Adipocyte (in vitro differentiated cells): ENCODE measurements around the gene SYNGR3.
A peak's percentile ranks its signal among the peaks of the same experiment; 100 is the strongest.

Experiments used
- DNase-seq: peaks from one replicate; pipeline ENCODE4 v3.0.0-alpha.2; 2015; ENCODE audit warnings: low read depth
- H3K27me3 ChIP-seq: replicated peaks from 2 replicates; pipeline ENCODE4 v1.7.0; 2013; ENCODE audit warnings: mild to moderate bottlenecking, low read length, moderate library complexity; ENCODE audit not compliant: control insufficient read depth, insufficient read depth
- H3K36me3 ChIP-seq: 2 replicates; pipeline ENCODE4 v1.7.0; 2013; ENCODE audit warnings: low read length, mild to moderate bottlenecking, moderate library complexity; ENCODE audit not compliant: control insufficient read depth, insufficient read depth, severe bottlenecking
- H3K4me1 ChIP-seq: 2 replicates; pipeline ENCODE4 v1.7.0; 2013; ENCODE audit warnings: mild to moderate bottlenecking, low read length, moderate library complexity; ENCODE audit not compliant: control insufficient read depth, insufficient read depth
- H3K4me3 ChIP-seq: 2 replicates; pipeline ENCODE4 v1.7.0; 2013; ENCODE audit warnings: mild to moderate bottlenecking, low read length, moderate library complexity
- H3K9ac ChIP-seq: 2 replicates; pipeline ENCODE4 v1.7.0; 2013; ENCODE audit warnings: mild to moderate bottlenecking, low read length, moderate library complexity
- H3K9me3 ChIP-seq: 2 replicates; pipeline ENCODE4 v1.7.0; 2013; ENCODE audit warnings: mild to moderate bottlenecking, low read length, moderate library complexity; ENCODE audit not compliant: control insufficient read depth

The SYNGR3 gene

DNA sequence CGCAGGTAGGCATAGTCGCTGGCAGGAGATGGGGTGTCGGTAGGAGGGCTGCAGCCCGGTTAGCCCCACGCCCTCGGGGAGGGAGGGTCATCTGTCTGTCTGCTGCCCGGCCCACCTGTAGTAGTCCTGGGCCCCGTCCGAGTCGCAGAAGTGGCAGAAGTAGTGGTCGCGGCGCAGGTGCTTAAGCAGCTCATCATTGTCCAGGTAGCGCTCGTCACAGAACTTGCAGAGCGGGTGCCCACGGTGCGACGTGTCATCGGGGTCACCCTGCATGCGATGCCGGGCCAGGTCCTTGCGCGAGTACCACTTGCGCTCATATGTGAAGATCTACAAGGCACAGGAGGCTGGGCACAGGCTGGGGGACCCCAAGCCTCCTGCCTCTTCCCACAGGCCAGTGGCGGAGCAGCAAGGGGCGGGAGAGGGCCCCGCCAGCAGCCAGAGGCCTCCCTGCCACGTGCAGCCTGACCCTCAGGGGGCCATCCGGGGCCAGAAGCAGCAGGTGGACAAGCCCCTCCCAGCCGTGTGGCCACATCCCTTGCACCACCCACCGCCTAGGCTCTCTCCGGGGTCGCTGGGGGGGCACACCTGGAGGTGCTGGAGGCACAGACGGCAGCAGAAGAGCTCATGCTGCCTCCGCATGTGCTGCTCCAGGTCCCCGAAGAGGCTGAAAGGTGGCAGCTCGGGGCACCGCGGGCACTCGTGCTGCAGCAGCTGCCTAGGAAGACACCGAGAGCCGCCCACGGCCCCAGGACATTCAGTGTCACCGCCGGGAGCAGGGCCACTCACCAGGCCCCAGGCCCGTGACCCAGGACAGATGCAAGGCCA, 12.8 kb downstream of the SYNGR3 start:
- Histone ChIP-seq H3K4me3 (no peak overlapping the region), H3K36me3 (peaks cover 52% of the 10 kb centered on the region)
- DNase-seq = no peak

GRCh38 chr16:2003231-2003826, 13.6 kb downstream of the SYNGR3 start:
- Histone ChIP-seq H3K4me1 (peaks cover 47% of the 10 kb centered on the region), H3K36me3 (peaks cover 47% of the 10 kb centered on the region), H3K9ac (peak overlapping the region; percentile 37), H3K27me3 (no peaks in the 10 kb centered on the region), H3K9me3 (no peaks in the 10 kb centered on the region), H3K4me3 (no peak overlapping the region)
- no peak for DNase-seq

More for the DNA sequence above, 12.8 kb downstream of the SYNGR3 start:
- no peak overlapping the region for H3K9ac ChIP-seq
- H3K9me3 ChIP-seq = no peaks in the 10 kb centered on the region
- H3K27me3 ChIP-seq = no peaks in the 10 kb centered on the region
- peaks cover 47% of the 10 kb centered on the region for H3K4me1 ChIP-seq

DNA sequence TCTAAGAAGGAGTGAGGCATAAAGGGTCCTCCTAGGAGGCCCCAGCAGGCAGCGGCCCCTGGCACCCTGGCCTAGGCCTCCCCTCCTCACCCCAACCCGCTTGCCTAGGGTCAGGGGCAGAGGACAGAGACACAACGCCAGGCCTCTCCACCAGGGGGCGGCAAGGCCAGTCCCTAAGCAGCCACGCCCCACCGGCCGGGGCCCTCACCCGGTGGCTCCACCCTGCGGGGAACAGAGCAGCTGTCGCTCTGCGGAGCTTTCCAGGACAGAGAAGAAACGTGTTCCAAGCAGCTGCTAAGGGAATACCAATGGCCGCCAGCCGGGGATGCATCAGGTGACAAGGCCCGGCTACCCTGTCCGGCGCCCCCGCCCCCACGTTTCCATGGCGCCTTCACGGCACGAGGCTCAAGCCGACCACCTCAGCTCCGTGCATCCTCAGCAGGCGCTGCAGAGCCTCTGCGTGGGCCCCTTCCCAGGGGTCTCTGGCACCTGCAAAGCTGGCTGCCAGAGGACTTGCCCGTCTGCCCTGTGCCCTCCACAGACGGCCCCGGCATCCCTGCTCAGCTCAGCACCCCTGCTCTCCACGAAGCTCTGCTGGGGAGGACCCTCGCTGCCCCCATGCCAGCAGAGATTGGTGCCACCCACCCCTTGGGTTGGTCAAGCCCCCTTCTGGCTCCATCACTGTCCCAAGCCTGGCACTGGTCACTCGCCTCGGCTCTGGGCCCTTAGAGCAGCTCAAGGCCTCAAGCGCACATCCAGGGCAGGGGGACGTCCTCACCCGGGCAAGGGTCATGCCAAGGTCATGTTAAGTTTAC, 14.3 kb downstream of the SYNGR3 start:
- Histone ChIP-seq H3K36me3 (peaks cover 46% of the 10 kb centered on the region), H3K27me3 (no peaks in the 10 kb centered on the region), H3K4me1 (peaks cover 49% of the 10 kb centered on the region), H3K9me3 (no peaks in the 10 kb centered on the region), H3K4me3 (no peak overlapping the region), H3K9ac (peak overlapping the region; percentile 37)
- DNase-seq = peak; percentile 95

GRCh38 chr16:2004795-2005517, 15.2 kb downstream of the SYNGR3 start:
- H3K9me3 ChIP-seq = no peaks in the 10 kb centered on the region
- H3K36me3 ChIP-seq = peaks cover 37% of the 10 kb centered on the region
- peak overlapping the region; percentile 61 for H3K9ac ChIP-seq
- H3K27me3 ChIP-seq = no peaks in the 10 kb centered on the region
- no peak overlapping the region for H3K4me3 ChIP-seq
- no peak for DNase-seq
- peaks cover 49% of the 10 kb centered on the region for H3K4me1 ChIP-seq

DNA sequence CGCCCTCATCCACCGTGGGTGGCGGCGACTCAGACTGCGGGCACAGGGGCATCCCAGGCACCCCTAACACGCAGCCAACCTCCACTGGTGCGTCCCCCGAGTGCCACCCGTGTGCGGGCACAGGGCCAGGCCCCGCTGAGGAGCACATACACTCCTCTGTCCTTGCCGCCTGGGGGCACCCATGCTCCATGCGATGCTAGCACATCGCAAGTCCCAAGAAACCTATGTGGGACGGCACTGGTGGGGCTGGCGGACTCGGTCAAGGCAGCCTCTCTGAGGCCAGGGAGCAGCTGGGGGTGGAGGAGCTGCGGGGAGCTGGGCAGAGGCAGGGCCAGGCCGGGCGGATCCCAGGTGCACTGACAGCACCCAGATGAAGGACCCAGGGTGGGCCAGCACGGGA, 15.9 kb downstream of the SYNGR3 start:
- H3K27me3 ChIP-seq = no peaks in the 10 kb centered on the region
- peaks cover 30% of the 10 kb centered on the region for H3K36me3 ChIP-seq
- no peak overlapping the region for H3K4me3 ChIP-seq
- H3K9me3 ChIP-seq = no peaks in the 10 kb centered on the region
- DNase-seq = no peak
- H3K9ac ChIP-seq = peak overlapping the region; percentile 61
- H3K4me1 ChIP-seq = peaks cover 55% of the 10 kb centered on the region

GRCh38 chr16:2006317-2006716, 16.5 kb downstream of the SYNGR3 start:
- Histone ChIP-seq H3K36me3 (peaks cover 23% of the 10 kb centered on the region), H3K9ac (peak overlapping the region; percentile 61), H3K4me1 (peaks cover 55% of the 10 kb centered on the region), H3K27me3 (no peaks in the 10 kb centered on the region), H3K4me3 (no peak overlapping the region), H3K9me3 (no peaks in the 10 kb centered on the region)
- no peak for DNase-seq

DNA sequence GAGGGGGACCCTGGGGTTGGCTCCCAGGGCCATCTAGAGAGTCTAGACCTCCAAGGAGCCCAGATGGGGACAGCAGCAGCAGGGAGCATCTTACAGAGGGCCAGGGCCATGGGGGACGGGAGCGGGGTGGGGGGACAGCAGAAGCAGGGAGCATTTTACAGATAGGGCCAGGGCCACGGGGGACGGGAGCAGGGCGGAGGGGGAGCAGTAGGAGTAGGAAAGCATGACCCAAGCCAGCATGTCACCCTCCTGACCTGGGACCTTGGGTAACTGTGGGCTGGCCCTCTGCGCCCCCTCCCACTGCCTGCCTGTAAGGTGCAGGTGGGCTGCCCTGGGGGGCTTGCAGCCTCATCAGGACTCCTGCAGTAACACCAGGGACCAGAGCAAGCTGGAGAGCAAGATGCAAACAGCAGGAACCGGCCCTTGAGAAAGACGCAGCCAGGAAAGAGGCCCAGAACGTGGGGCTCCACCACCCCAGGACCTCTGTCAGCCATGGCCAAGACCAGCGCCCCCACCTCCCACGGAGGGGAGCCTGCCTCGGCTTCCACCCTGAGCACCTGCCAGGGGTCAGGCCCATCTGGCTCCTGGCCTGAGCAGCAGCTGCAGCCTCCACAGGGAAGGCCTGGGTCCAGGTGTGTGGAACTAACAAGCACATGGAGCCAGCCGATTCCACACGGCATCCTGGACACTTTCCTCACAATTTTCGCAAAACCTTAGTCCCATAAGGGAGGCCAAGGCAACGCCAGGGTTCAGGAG, 17.5 kb downstream of the SYNGR3 start:
- H3K4me1 ChIP-seq = peaks cover 55% of the 10 kb centered on the region
- no peak for DNase-seq
- peaks cover 14% of the 10 kb centered on the region for H3K36me3 ChIP-seq
- H3K9ac ChIP-seq = peak overlapping the region; percentile 95
- peak overlapping the region; percentile 89 for H3K4me3 ChIP-seq
- no peaks in the 10 kb centered on the region for H3K27me3 ChIP-seq
- no peaks in the 10 kb centered on the region for H3K9me3 ChIP-seq

GRCh38 chr16:2008009-2008526, 18.3 kb downstream of the SYNGR3 start:
- Histone ChIP-seq H3K9me3 (no peaks in the 10 kb centered on the region), H3K36me3 (peaks cover 6% of the 10 kb centered on the region), H3K4me1 (peaks cover 55% of the 10 kb centered on the region), H3K27me3 (no peaks in the 10 kb centered on the region), H3K9ac (peak overlapping the region; percentile 95), H3K4me3 (peak overlapping the region; percentile 89)
- peak; percentile 20 for DNase-seq

DNA sequence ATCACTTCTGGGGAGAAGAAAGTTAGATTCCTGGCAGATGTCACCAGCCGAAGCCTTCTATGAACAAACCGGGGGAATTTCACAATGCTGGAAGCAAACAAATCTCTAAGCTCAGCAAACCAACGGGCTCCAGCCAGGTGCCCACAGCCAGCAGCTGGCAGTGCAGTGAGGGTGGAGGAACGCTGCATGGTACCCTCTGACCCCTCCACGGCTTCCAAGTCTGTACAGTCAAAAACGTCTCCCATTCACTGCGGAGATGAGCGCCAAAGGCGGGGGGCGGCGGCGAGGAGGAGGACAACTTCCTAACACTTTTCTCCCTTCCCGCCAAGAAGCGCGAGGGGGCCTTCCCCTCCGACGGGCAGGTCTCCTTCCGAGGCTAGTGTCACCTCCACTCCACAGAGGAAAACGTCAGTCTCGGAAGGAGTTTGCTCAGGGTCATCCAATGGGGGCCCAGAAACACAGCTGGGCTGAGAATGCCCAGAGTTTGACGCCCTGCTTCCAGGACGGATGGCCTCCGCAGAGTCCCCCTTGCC, 18.9 kb downstream of the SYNGR3 start:
- no peaks in the 10 kb centered on the region for H3K36me3 ChIP-seq
- H3K9ac ChIP-seq = peak overlapping the region; percentile 95
- no peaks in the 10 kb centered on the region for H3K27me3 ChIP-seq
- DNase-seq = peak; percentile 79
- peak overlapping the region; percentile 89 for H3K4me3 ChIP-seq
- H3K9me3 ChIP-seq = no peaks in the 10 kb centered on the region
- peaks cover 52% of the 10 kb centered on the region for H3K4me1 ChIP-seq

DNA sequence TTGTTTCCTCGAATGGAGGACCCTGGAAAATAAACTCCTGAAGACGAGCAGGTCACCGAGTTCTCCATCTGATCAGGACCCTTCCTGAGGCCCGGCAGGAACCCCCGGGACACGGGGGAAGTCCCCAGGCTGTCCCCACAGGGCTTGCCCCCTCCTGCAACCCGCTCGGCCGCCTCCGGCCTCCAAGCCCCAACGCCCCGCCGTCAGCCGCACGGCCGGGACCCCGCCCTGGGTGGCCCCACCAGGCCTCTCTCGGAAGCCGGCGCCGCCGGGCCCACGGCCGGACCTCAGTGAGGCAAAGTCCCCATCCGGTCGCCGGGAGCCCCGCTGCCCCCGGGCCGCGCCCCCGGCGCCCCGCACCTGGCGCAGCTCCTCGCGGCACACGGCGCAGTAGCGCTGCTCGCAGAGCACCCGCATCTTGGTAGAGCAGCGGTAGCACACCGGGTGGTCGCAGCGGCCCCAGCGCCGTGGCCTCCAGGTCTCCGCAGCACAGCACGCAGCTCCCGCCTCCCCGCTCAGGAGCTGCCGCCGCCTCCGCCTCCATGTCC, 19.5 kb downstream of the SYNGR3 start:
- Histone ChIP-seq H3K4me3 (peak overlapping the region; percentile 89), H3K9ac (peak overlapping the region; percentile 95), H3K27me3 (no peaks in the 10 kb centered on the region), H3K9me3 (no peaks in the 10 kb centered on the region), H3K36me3 (no peaks in the 10 kb centered on the region), H3K4me1 (peaks cover 46% of the 10 kb centered on the region)
- DNase-seq = peak; percentile 46
